Measurements from ENCODE around the gene ABCC2. TPM values are rescaled to one million over a fixed set of nuclear protein-coding genes. Genes with fewer than 3 reads are reported as not detected.

ABCC2 gene
- total RNA-seq, 2 donors from 2014 or later: 0.22 to 0.40 TPM

GRCh38 chr10:99765672-99766301, 16.7 kb upstream of the ABCC2 start:
- Histone ChIP-seq H3K27ac (ENCODE audit: low read depth, low read length) (no peak overlapping the region), H3K4me1 (ENCODE audit: control insufficient read depth, insufficient read depth, low read length) (peaks cover 4% of the 10 kb centered on the region), H3K9ac (ENCODE audit: extremely low read depth, low read length, poor library complexity, severe bottlenecking) (no peak overlapping the region), H3K36me3 (ENCODE audit: control insufficient read depth, insufficient read depth, low read length) (no peaks in the 10 kb centered on the region), H3K27me3 (ENCODE audit: control insufficient read depth, insufficient read depth, low read length, poor library complexity, severe bottlenecking) (no peaks in the 10 kb centered on the region), H3K4me3 (ENCODE audit: low read length) (no peak overlapping the region), H3K9me3 (ENCODE audit: control insufficient read depth, low read length) (peaks cover 9% of the 10 kb centered on the region)
- Mint-ChIP-seq H3K4me1 (peaks cover 4% of the 10 kb centered on the region), H3K9me3 (no peaks in the 10 kb centered on the region), H3K4me3 (no peak overlapping the region), H3K27me3 (ENCODE audit: insufficient read depth) (no peaks in the 10 kb centered on the region), H3K36me3 (ENCODE audit: low read depth) (peaks cover 7% of the 10 kb centered on the region), H3K27ac (no peak overlapping the region)
- no peak for DNase-seq
- WGBS, 2 experiments (ENCODE audit: insufficient coverage in 1 of 2, insufficient read length in 1 of 2): 89 to 94% methylated on average over 2 to 4 of the region's 4 CpGs
- no peak for TF ChIP-seq CTCF (conservative IDR thresholded peaks at IDR 0.05)

- no peak for TF ChIP-seq CTCF (conservative IDR thresholded peaks at IDR 0.05)
- H3K36me3 Mint-ChIP-seq (ENCODE audit: low read depth): peaks cover 2% of the 10 kb centered on the region
Observed at GRCh38 chr10:99766302-99766681, 16.1 kb upstream of the ABCC2 start.

GRCh38 chr10:99767901-99768300, 14.5 kb upstream of the ABCC2 start:
- H3K27ac ChIP-seq (ENCODE audit: low read depth, low read length): no peak overlapping the region
- H3K36me3 Mint-ChIP-seq (ENCODE audit: low read depth): peaks cover 2% of the 10 kb centered on the region
- H3K4me3 ChIP-seq (ENCODE audit: low read length): no peak overlapping the region
- no peaks in the 10 kb centered on the region for H3K9me3 Mint-ChIP-seq
- H3K4me1 ChIP-seq (ENCODE audit: control insufficient read depth, insufficient read depth, low read length): peaks cover 5% of the 10 kb centered on the region
- peaks cover 5% of the 10 kb centered on the region for H3K4me1 Mint-ChIP-seq
- H3K27me3 Mint-ChIP-seq (ENCODE audit: insufficient read depth): no peaks in the 10 kb centered on the region
- 73 to 100% methylated on average over 1 to 4 of the region's 5 CpGs for WGBS, 2 experiments (ENCODE audit: insufficient coverage in 1 of 2, insufficient read length in 1 of 2)
- DNase-seq: no peak
- no peaks in the 10 kb centered on the region for H3K36me3 ChIP-seq (ENCODE audit: control insufficient read depth, insufficient read depth, low read length)
- TF ChIP-seq CTCF (conservative IDR thresholded peaks at IDR 0.05): no peak
- H3K27me3 ChIP-seq (ENCODE audit: control insufficient read depth, insufficient read depth, low read length, poor library complexity, severe bottlenecking): no peaks in the 10 kb centered on the region
- H3K4me3 Mint-ChIP-seq: no peak overlapping the region
- H3K27ac Mint-ChIP-seq: no peak overlapping the region
- H3K9ac ChIP-seq (ENCODE audit: extremely low read depth, low read length, poor library complexity, severe bottlenecking): no peak overlapping the region
- peaks cover 9% of the 10 kb centered on the region for H3K9me3 ChIP-seq (ENCODE audit: control insufficient read depth, low read length)

More at GRCh38 chr10:99766302-99766681, 16.1 kb upstream of the ABCC2 start:
- Histone ChIP-seq H3K4me1 (ENCODE audit: control insufficient read depth, insufficient read depth, low read length) (peaks cover 5% of the 10 kb centered on the region), H3K36me3 (ENCODE audit: control insufficient read depth, insufficient read depth, low read length) (no peaks in the 10 kb centered on the region), H3K9me3 (ENCODE audit: control insufficient read depth, low read length) (peaks cover 9% of the 10 kb centered on the region), H3K4me3 (ENCODE audit: low read length) (no peak overlapping the region), H3K27me3 (ENCODE audit: control insufficient read depth, insufficient read depth, low read length, poor library complexity, severe bottlenecking) (no peaks in the 10 kb centered on the region), H3K9ac (ENCODE audit: extremely low read depth, low read length, poor library complexity, severe bottlenecking) (no peak overlapping the region), H3K27ac (ENCODE audit: low read depth, low read length) (no peak overlapping the region)
- Mint-ChIP-seq H3K27ac (no peak overlapping the region), H3K4me1 (peaks cover 5% of the 10 kb centered on the region), H3K4me3 (no peak overlapping the region), H3K9me3 (no peaks in the 10 kb centered on the region), H3K27me3 (ENCODE audit: insufficient read depth) (no peaks in the 10 kb centered on the region)
- WGBS, 2 experiments (ENCODE audit: insufficient coverage in 1 of 2, insufficient read length in 1 of 2): 77 to 78% methylated on average over 5 to 8 of the region's 8 CpGs
- no peak for DNase-seq

All from endodermal cell (in vitro differentiated cells).